ENCODE data around the gene KRTAP10-4.
"Not testable (repeated sequence)": the region's sequence is repeated elsewhere in the genome, so short reads cannot be mapped to it uniquely, and the experiment has no call there.

Gene KRTAP10-4

DNA sequence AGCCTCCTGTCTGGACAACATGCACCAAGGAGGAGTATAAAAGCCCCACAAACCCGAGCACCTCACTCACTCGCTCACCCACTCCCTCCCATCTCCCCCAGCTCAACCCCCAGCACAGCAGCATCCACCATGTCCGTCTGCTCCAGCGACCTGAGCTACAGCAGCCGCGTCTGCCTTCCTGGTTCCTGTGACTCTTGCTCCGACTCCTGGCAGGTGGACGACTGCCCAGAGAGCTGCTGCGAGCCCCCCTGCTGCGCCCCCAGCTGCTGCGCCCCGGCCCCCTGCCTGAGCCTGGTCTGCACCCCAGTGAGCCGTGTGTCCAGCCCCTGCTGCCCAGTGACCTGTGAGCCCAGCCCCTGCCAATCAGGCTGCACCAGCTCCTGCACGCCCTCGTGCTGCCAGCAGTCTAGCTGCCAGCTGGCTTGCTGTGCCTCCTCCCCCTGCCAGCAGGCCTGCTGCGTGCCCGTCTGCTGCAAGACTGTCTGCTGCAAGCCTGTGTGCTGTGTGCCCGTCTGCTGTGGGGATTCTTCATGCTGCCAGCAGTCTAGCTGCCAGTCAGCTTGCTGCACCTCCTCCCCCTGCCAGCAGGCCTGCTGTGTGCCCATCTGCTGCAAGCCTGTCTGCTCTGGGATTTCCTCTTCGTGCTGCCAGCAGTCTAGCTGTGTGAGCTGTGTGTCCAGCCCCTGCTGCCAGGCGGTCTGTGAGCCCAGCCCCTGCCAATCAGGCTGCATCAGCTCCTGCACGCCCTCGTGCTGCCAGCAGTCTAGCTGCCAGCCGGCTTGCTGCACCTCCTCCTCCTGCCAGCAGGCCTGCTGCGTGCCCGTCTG is at the start of gene KRTAP10-4:
Gene KRTAP10-4, plus strand, starts transcription at position 100 of the 827 bp plus-strand sequence. Its CDS starts 30 bp downstream, at position 130.
- not testable (repeated sequence) for DNase-seq (ENCODE audit: low read depth in 2 of 3, low spot score in 2 of 3)

GRCh38 chr21:44524414-44525371 is 48.8 kb upstream of the KRTAP10-4 start:
- no peak for DNase-seq (ENCODE audit: low read depth in 2 of 3, low spot score in 2 of 3)

GRCh38 chr21:44525391-44526095 is 48.0 kb upstream of the KRTAP10-4 start:
- no peak for DNase-seq (ENCODE audit: low read depth in 2 of 3, low spot score in 2 of 3)

- DNase-seq (ENCODE audit: low read depth in 2 of 3, low spot score in 2 of 3) = no peak
Observed at GRCh38 chr21:44526096-44526997, 47.2 kb upstream of the KRTAP10-4 start.

- DNase-seq (ENCODE audit: low read depth in 2 of 3, low spot score in 2 of 3) = no peak
Observed at GRCh38 chr21:44527156-44527982, 46.2 kb upstream of the KRTAP10-4 start.

- DNase-seq (ENCODE audit: low read depth in 2 of 3, low spot score in 2 of 3) = no peak
Observed at GRCh38 chr21:44527983-44528633, 45.4 kb upstream of the KRTAP10-4 start.

DNA sequence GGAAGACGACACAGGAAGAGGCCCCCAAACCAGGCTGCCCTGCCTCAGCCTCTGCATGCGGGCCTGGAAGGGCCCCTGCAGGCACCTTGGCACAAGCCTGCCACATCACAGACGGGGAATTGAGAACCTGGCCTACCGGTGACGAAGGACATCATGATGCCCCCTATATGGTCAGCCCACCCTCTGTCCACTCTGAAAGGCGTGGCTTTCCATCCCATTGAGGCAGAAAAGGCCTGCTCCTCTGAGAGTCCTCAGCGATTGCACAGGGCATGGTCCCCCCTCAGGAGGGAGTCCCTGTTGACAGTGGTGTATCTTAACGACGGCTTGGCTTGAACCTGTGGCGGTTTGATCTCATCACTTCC is 44.9 kb upstream of the KRTAP10-4 start:
- DNase-seq (ENCODE audit: low read depth in 2 of 3, low spot score in 2 of 3) = no peak

DNA sequence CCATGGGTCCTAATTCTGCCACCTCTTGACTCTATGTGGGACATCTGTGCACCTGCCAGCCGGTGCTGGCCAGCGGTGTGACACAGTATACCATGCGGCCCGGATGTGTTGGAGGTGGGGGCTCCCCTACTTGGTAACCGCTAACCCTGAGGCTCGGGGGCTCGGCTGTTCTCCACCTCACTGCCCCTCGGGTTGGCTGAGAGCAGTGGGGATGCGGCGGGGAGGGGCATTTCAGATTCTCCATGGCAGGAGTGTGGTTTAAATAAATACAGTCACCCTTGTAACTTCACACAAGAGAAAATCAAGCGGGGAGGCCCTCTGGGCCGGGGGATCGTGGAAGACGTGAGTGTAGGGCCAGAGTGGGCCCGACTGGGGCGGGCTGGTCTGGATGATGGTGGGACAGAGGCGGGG is 44.5 kb upstream of the KRTAP10-4 start:
- DNase-seq (ENCODE audit: low read depth in 2 of 3, low spot score in 2 of 3) = no peak

- no peak for DNase-seq (ENCODE audit: low read depth in 2 of 3, low spot score in 2 of 3)
Observed at GRCh38 chr21:44529503-44530125, 43.9 kb upstream of the KRTAP10-4 start.

DNA sequence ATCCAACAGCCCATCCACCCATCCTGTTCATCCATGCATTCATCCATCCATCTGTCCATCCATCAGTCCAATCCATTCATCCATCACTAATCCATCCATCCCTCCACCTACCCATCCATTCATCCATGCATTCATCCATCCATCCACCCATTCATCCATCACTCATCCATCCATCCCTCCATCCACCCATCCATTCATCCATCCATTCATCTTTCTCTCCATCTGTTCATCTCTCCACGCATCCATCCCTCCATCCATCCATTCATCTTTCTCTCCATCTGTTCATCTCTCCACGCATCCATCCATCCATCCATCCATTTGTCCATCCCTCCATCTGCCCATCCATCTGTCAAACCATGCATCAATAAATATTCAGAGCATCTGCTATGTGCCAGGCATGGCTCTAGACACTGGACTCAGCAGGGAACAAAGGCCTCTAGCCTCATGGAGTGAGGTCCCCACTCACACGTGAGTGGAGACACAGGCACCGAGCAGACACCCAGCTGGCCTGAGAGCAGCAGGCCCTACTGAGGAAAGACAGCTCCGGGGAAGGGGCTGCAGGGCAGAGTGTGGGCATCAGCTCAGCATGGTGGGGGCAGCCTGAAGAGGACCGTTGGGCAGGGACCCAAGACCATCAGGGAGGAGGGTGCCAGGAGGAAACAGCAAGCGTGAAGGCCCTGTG is 43.2 kb upstream of the KRTAP10-4 start:
- no peak for DNase-seq (ENCODE audit: low read depth in 2 of 3, low spot score in 2 of 3)

GRCh38 chr21:44530903-44531605 is 42.5 kb upstream of the KRTAP10-4 start:
- DNase-seq (ENCODE audit: low read depth in 2 of 3, low spot score in 2 of 3) = no peak

- DNase-seq (ENCODE audit: low read depth in 2 of 3, low spot score in 2 of 3) = no peak
Observed at GRCh38 chr21:44531606-44532564, 41.6 kb upstream of the KRTAP10-4 start.

- DNase-seq (ENCODE audit: low read depth in 2 of 3, low spot score in 2 of 3) = no peak
Observed at GRCh38 chr21:44532712-44533111, 40.8 kb upstream of the KRTAP10-4 start.

DNA sequence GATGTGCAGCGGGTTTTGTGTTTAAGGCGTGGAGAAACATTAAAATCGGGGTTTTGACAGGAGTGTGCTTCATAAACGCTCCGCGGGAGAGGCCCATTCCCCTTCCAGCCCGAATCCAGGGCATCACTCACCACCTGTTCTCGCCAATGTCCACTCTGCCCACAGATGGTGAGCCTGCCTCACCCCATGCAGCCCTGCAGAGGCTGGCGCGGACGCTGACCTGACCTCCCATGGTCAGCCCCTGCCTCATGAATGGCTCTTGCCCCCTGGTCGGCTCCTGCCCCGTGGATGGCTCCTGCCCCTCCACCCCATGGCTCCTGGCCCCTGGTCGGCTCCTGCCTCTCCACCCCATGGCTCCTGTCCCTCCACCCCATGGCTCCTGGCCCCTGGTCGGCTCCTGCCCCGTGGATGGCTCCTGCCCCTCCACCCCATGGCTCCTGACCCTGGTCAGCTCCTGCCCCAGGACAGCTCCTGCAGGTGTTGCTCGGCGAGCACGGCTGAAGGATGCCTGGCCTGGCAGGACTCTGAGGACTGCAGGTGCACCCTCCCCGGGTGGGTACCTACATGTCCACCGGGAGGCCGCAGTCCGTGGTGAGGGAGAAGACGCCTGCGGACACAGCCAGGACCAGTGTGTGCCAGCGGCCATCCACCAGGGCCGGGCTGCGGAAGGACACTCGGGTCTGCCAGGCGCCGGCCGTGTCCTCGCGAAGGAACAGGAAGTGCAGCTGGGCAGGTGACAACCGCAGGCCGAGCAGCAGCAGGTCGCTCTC is 40.2 kb upstream of the KRTAP10-4 start:
- no peak for DNase-seq (ENCODE audit: low read depth in 2 of 3, low spot score in 2 of 3)

- DNase-seq (ENCODE audit: low read depth in 2 of 3, low spot score in 2 of 3) = no peak
Observed at GRCh38 chr21:44533891-44534627, 39.5 kb upstream of the KRTAP10-4 start.
